HG03060 (cell line): ENCODE measurements around the gene CDKN2B-AS1.

Source experiments
- ATAC-seq: cut with Tn5 transposase; IDR thresholded peaks from one replicate; pipeline ENCODE4 v1.9.1; 2021; ENCODE audit warnings: low read depth, moderate number of reproducible peaks; ENCODE audit not compliant: unreplicated experiment

The CDKN2B-AS1 gene

DNA sequence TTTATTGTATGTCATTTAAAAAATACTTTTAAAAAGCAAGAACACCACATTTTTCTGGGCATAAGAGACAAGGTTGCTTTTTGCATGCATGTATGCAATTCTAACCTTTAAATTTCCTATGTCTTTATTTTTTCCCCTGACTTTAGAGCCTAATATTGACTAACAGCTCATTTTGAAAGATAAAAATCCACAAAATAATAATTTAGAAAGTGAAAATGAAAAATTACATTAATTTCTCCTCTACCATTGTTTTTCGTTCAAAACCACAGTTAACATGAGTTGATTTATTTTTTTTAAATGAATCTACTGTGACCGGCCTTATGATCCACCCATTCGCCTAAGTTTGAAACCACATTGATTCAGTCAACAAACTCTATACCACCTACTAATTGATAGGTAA lies 152.0 kb downstream of the CDKN2B-AS1 start:
- no peak for ATAC-seq

DNA sequence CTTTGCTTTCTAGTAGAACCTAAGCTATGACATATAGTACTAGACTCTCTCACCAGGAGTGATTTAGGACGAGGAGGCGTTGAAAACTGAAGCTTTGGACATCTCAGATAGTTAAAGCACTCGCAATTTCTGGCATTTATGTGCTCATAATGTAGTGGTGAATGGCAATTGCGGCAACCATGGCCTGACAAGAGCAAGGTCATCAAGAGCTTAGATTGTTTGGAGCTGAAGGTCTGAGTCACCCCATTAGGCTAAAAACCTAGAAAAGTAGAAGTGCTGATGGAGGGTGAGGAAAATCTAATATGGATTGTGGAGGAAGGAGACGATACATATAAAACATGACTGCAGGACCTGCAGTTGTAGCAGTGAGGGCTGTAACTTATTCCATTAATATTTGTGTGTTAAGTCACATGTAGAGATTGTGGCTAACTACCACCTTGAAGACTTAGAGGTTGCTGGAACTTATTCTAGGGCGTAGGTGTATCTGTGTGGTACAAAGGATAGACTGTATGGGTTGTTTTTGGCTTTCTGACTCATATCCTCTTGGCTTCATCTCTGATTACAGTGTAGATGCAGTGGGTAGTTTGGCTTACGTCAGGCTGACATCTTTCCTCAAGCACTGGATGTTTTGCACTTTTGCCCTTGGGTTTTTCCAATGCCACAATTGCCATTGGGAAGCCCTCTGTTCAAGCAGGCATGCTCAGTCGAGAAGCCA lies 153.4 kb downstream of the CDKN2B-AS1 start:
- ATAC-seq, result peak; percentile 54

- no peak for ATAC-seq
Observed at GRCh38 chr9:22148528-22148875, 153.9 kb downstream of the CDKN2B-AS1 start.

GRCh38 chr9:22148876-22149637 lies 154.5 kb downstream of the CDKN2B-AS1 start:
- ATAC-seq, result no peak

DNA sequence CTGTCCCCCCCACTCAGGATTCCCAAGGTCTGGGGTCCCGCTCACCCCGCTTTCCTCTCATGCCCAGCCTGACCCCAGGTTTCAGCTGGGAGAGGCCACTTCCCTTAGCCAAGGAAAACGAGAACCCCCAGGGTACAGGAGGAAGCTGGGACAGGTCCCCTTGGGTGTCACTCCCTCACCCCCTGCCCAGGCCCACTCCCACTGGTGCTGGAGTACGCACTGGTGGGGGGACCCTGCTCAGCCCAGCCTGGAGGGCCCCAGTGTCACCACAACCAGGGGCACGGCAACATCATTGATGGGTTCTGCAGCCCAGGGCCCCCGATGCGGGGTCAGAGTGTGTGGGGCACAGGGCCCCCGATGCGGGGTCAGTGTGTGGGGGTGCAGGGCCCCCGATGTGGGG lies 159.5 kb downstream of the CDKN2B-AS1 start:
- no peak for ATAC-seq

GRCh38 chr9:22156586-22156985 lies 162.0 kb downstream of the CDKN2B-AS1 start:
- ATAC-seq, result no peak

DNA sequence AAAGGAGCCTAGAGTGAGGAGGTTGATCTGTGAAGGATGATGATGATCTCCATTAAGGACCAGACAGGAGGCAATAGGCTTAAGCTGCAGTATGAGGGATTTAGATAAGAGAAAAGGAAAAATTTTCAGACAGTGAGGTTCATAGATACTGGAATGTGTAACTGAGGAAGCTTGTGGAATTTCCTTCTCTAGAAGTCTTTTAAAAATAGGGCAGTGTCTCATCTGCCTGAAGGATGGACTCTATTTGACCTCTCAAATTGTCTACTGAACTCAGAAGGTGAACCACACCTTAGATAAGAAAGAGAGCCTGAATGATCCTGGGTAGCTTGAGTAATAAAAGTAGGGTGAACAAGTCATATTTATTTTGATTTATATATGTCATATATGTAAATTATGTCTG lies 162.7 kb downstream of the CDKN2B-AS1 start:
- no peak for ATAC-seq

DNA sequence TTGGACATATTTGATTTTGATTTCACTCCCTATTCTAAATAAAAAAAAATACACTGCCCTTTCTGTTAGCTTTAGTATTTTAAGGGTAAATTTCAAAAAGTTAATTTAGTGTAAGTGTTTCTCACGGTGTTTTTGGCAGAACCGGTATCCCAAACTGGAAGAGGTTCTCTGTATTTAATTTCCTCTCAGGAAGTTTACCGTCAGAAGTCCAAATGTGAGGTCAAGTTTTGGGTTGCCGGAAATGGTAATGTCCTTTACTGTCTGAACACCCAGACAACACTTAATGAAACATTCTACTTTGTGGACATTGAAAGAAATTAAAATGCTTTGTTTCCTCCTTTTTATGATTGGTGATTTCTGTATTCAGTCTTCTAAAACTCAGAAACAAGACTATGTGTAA lies 163.2 kb downstream of the CDKN2B-AS1 start:
- no peak for ATAC-seq

- ATAC-seq, result no peak
Observed at GRCh38 chr9:22158271-22158670, 163.7 kb downstream of the CDKN2B-AS1 start.

- ATAC-seq, result no peak
Observed at GRCh38 chr9:22158927-22159346, 164.3 kb downstream of the CDKN2B-AS1 start.

DNA sequence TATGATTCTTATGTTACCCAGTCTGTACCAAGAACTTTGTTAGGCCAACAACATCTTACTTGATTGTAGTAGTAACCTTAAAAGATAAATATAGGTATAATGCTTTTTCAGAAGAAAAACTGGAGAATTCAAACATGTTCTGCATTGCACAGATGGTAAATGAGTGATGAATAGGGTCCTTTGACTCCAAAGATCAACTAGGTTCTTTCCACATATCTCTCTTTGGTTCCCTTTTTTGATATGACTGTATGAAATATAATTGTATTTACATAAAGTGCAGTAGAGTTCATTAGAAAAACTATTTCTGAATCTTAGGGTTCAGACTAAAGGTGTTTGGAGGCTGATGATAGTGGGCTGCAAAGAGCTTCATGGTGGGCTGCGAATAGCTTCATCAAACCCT lies 165.0 kb downstream of the CDKN2B-AS1 start:
- ATAC-seq, result no peak

DNA sequence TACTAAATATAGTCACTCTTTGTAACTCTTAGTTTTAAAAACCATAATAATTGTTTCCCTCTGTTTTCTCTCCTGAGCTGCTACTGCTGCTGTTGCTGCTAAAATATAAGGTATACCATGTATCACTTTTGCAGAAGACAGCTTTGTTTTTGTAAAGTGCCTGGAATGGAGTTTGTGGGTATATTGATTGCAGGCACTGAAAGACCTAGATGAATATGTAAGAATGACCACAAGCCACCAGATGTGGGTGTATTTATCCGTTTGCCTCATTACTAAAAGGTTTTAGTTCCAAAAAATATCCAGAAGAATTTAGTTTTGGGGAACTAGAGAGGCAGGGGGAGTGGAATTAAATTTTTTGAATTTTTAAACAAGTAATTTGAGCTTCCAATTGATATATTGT lies 165.6 kb downstream of the CDKN2B-AS1 start:
- ATAC-seq, result no peak

DNA sequence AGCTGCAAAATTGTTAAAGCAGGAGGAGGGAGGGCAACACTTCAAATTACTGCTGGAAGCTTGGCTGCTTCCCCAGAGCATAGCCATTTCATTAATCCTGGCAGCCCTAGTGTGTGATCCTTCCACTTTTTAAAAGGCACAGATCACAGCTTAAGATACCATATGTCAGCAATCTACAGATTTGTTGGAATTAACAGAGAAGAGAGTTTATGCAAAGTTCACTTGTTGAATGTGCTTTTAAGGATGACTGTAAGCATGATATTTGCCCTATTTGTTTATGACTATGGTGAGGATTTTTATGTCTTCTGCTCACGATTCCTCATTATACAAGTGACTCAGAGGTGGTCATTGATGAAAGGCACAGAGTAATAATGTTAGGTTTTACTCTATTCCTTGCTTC lies 170.6 kb downstream of the CDKN2B-AS1 start:
- no peak for ATAC-seq

- ATAC-seq, result no peak
Observed at GRCh38 chr9:22169243-22169642, 174.7 kb downstream of the CDKN2B-AS1 start.

- no peak for ATAC-seq
Observed at GRCh38 chr9:22169727-22170503, 175.3 kb downstream of the CDKN2B-AS1 start.
